ENCODE data around the gene SPINT2. TPM values are rescaled to one million over a fixed set of nuclear protein-coding genes. Genes with fewer than 3 reads are reported as not detected.

Gene SPINT2
- total RNA-seq, 1 experiment from 2014 or later = not detected

DNA sequence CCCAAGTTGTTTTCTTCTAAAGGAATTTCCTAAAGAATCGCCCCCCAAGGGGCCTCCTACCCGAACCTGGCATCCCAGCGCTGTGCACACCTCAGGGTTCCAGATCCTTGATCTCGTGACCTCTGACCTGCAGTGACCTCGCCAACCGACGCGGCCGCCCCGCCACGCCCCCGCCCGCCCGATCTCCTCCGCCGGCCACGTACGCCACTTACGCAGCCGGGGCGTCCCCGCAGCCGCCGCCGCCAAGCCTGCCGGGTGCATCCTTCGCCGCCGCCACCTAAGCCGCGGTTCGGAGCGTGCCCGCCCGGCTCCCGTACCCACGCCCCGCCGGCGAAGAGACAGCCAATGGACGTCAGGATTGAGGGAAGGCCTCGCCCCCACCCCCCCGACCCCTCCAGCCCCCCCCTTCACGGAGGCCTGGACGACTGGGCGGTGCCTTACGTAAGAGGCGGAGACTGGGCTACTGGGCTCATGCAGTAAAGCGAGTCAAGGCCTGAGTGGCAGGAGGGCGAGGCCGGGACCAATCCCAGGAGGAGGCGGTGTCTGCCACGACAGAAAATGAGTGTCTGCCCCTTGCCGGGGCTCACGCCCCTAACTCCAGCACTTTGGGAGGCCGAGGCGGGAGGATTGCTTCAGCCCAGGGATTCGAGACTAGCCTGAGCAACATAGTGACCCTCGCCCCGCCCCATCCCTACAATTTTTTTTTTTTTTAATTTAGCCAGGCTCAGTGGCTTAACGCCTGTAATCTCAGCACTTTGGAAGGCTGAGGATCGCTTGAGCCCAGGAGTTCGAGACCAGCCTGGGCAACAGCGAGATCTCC lies 51.5 kb downstream of the SPINT2 start, which contains the start of gene YIF1B:
TSS of gene YIF1B (minus strand) at position 291 of the 820 bp plus-strand sequence. CDS start at position 261, 30 bp downstream.
- BruUV-seq (replicated peaks) = no TSS peak
- ChIA-PET CTCF (no interaction called here), POLR2A (ENCODE audit: low non-redundant PET) (no interaction called here)
- no peaks in the 10 kb centered on the region for H3K9me3 ChIP-seq (ENCODE audit: low read depth, low read length, poor library complexity, severe bottlenecking)
- no peaks in the 10 kb centered on the region for H3K36me3 ChIP-seq (ENCODE audit: insufficient read depth, low read length, poor library complexity, severe bottlenecking)
- H3K4me1 ChIP-seq (ENCODE audit: insufficient read depth, low read length, poor library complexity, severe bottlenecking) = peaks cover 12% of the 10 kb centered on the region
- H3K4me3 ChIP-seq (ENCODE audit: low read depth, low read length, poor library complexity, severe bottlenecking) = peak within 1 kb of the TSS; percentile 86
- peaks cover 24% of the 10 kb centered on the region for H3K27me3 ChIP-seq (replicated peaks; ENCODE audit: insufficient read depth, low read depth, low read length, poor library complexity)
- intact Hi-C loops (cut with micrococcal nuclease; ENCODE audit: unreplicated experiment) = loop anchor here (5.0 kb wide), 1 partner anchor 69 kb away; no protein-coding TSS in a partner anchor
- TF ChIP-seq, protein P1, sequence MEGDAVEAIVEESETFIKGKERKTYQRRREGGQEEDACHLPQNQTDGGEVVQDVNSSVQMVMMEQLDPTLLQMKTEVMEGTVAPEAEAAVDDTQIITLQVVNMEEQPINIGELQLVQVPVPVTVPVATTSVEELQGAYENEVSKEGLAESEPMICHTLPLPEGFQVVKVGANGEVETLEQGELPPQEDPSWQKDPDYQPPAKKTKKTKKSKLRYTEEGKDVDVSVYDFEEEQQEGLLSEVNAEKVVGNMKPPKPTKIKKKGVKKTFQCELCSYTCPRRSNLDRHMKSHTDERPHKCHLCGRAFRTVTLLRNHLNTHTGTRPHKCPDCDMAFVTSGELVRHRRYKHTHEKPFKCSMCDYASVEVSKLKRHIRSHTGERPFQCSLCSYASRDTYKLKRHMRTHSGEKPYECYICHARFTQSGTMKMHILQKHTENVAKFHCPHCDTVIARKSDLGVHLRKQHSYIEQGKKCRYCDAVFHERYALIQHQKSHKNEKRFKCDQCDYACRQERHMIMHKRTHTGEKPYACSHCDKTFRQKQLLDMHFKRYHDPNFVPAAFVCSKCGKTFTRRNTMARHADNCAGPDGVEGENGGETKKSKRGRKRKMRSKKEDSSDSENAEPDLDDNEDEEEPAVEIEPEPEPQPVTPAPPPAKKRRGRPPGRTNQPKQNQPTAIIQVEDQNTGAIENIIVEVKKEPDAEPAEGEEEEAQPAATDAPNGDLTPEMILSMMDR (conservative IDR thresholded peaks at IDR 0.05; ENCODE audit: low read depth, low read length) = no peak
- no peak for TF ChIP-seq EZH2 (IDR thresholded peaks at IDR 0.05; ENCODE audit: borderline replicate concordance, low read depth, low read length, poor library complexity, severe bottlenecking)
- H3K27ac ChIP-seq (ENCODE audit: low read depth, low read length, poor library complexity, severe bottlenecking) = peak within 1 kb of the TSS; percentile 85
- DNase-seq (ENCODE audit: low spot score) = peak; percentile 98

DNA sequence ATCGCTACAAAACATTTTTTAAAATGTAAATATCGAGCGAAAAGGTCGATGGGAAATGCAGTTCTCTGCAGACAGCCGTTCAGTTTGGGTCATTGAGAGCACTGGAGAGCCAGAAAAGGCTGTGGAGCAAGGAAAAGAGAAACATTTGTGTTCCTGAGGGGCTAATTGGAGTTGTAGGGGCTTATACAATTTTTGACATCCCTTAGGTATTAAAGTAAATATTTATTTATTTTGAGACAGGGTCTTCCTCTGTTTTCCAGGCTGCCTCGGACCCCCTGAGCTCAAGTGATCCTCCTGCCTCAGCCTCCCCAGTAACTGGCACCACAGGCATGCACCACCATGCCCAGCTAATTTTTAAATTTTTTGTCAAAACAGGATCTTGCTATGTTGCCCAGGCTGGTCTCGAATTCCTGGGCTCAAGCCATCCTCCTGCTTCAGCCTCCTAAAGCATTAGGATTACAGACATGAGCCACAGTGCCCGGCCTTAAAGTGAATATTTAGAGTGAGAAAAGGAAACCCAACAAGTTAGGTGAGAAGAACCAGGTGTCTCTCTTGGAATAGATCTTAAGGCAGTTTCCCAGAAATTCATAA lies 52.2 kb downstream of the SPINT2 start:
- peaks cover 12% of the 10 kb centered on the region for H3K4me1 ChIP-seq (ENCODE audit: insufficient read depth, low read length, poor library complexity, severe bottlenecking)
- H3K4me3 ChIP-seq (ENCODE audit: low read depth, low read length, poor library complexity, severe bottlenecking) = peak overlapping the region; percentile 86
- no peaks in the 10 kb centered on the region for H3K36me3 ChIP-seq (ENCODE audit: insufficient read depth, low read length, poor library complexity, severe bottlenecking)
- intact Hi-C loops (cut with micrococcal nuclease; ENCODE audit: unreplicated experiment) = loop anchor here (5.0 kb wide), 1 partner anchor 69 kb away; no protein-coding TSS in a partner anchor
- peaks cover 24% of the 10 kb centered on the region for H3K27me3 ChIP-seq (replicated peaks; ENCODE audit: insufficient read depth, low read depth, low read length, poor library complexity)
- H3K9me3 ChIP-seq (ENCODE audit: low read depth, low read length, poor library complexity, severe bottlenecking) = no peaks in the 10 kb centered on the region
- POLR2A ChIA-PET (ENCODE audit: low non-redundant PET) = no interaction called here
- no TSS peak for BruUV-seq (replicated peaks)
- TF ChIP-seq, protein P1 (conservative IDR thresholded peaks at IDR 0.05; ENCODE audit: low read depth, low read length) = no peak
- no peak for TF ChIP-seq EZH2 (IDR thresholded peaks at IDR 0.05; ENCODE audit: borderline replicate concordance, low read depth, low read length, poor library complexity, severe bottlenecking)
- CTCF ChIA-PET = no interaction called here
- no peak for DNase-seq (ENCODE audit: low spot score)
- H3K27ac ChIP-seq (ENCODE audit: low read depth, low read length, poor library complexity, severe bottlenecking) = peak overlapping the region; percentile 76

DNA sequence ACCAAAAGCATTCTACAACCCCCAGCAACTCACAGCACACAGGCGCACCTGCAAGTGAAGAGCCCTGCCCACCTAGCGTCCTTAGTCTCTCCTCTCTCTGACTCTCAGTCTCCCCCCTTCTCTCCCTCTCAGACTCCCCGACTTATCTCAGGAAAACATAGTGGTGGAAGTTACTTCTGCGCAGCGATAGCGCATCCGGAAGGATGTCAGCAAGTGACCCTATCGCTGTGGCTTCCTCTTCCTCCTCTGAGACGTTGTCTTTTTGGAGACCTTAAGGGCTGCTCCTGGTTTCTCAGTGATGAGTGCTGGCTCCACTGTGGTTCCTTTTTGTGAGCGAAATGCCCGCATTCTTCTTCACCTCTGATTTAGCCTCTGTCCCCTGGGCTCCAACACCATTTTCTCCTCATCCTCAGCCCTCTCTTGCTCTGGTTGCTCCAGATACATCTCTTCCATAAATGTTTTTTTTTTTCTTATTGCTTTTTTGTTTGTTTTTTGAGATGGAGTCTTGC lies 52.8 kb downstream of the SPINT2 start:
- CTCF ChIA-PET = no interaction called here
- no peak for DNase-seq (ENCODE audit: low spot score)
- Histone ChIP-seq H3K27me3 (replicated peaks; ENCODE audit: insufficient read depth, low read depth, low read length, poor library complexity) (peaks cover 24% of the 10 kb centered on the region), H3K27ac (ENCODE audit: low read depth, low read length, poor library complexity, severe bottlenecking) (no peak overlapping the region), H3K9me3 (ENCODE audit: low read depth, low read length, poor library complexity, severe bottlenecking) (no peaks in the 10 kb centered on the region), H3K4me1 (ENCODE audit: insufficient read depth, low read length, poor library complexity, severe bottlenecking) (peaks cover 12% of the 10 kb centered on the region), H3K36me3 (ENCODE audit: insufficient read depth, low read length, poor library complexity, severe bottlenecking) (no peaks in the 10 kb centered on the region), H3K4me3 (ENCODE audit: low read depth, low read length, poor library complexity, severe bottlenecking) (no peak overlapping the region)
- intact Hi-C loops (cut with micrococcal nuclease; ENCODE audit: unreplicated experiment) = loop anchor here (5.0 kb wide), 1 partner anchor 70 kb away; no protein-coding TSS in a partner anchor
- BruUV-seq (replicated peaks) = no TSS peak
- POLR2A ChIA-PET (ENCODE audit: low non-redundant PET) = no interaction called here
- TF ChIP-seq EZH2 (IDR thresholded peaks at IDR 0.05; ENCODE audit: borderline replicate concordance, low read depth, low read length, poor library complexity, severe bottlenecking) = no peak
- TF ChIP-seq, protein P1 (conservative IDR thresholded peaks at IDR 0.05; ENCODE audit: low read depth, low read length) = no peak

All from A673 (cell line).